Forelimb muscle (tissue), 1 donor: Measurements from ENCODE around the gene LRRC56. TPM values are rescaled to one million over a fixed set of nuclear protein-coding genes. Genes with fewer than 3 reads are reported as not detected.
"Not testable (repeated sequence)": the region's sequence is repeated elsewhere in the genome, so short reads cannot be mapped to it uniquely, and the experiment has no call there.

Experiments used
- DNase-seq: peaks from one replicate; pipeline ENCODE4 v3.0.0-alpha.2; 2013; ENCODE audit warnings: low read depth
- polyA plus RNA-seq: library from polyadenylated mRNA; unstranded; fragments of 120-200 nt; gene quantifications from one replicate; pipeline ENCODE4 v1.2.1, GENCODE V29; 2013; ENCODE audit not compliant: insufficient read length

LRRC56 gene
- polyA plus RNA-seq, 1 donor = 7.3 TPM

GRCh38 chr11:501683-502287, 35.5 kb upstream of the LRRC56 start:
- DNase-seq = no peak

DNA sequence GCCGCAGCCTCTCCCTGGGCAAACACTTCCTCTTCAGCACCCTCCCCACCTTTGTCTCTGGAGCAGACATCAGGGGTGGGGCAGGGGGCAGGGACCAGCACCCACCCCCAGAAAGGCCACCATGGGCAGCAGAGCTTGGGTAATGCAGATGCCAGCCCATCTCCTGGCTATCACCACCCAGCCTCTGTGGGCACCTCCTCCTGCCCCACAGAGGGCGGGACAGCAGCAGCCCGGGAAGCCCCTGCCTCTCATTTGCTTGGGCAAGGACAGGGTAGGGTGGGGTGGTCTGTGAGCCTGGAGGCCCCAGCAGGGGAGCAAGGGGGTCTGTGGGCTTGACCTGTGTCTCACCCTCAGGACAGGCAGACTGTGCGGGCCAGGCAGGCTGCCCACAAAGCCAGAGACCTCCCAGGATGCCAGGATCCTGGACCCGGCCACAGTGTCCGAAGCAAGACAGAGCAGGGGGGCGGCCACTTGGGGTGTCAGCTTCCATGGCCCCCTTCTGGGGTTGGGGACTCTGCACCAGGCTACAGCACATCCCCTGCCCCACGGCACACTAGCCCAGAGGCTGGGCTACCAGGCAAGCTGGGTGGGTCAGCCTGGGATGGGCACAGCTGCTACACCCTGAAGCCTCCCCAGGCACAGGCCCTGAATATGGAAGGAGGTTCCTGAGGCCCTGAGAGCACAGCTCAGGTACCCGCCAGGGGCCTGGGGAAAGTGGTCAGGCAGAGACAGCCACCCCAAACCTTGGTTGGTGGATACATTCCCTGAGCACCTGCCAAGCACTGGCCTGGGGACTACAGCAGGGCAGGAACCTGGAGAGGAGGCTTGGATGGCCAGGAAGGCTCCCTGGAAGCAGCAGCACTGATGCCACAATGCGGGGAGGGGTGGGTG, 34.8 kb upstream of the LRRC56 start:
- no peak for DNase-seq

- DNase-seq = no peak
These were observed 33.9 kb upstream of the LRRC56 start for GRCh38 chr11:503179-503981.

DNA sequence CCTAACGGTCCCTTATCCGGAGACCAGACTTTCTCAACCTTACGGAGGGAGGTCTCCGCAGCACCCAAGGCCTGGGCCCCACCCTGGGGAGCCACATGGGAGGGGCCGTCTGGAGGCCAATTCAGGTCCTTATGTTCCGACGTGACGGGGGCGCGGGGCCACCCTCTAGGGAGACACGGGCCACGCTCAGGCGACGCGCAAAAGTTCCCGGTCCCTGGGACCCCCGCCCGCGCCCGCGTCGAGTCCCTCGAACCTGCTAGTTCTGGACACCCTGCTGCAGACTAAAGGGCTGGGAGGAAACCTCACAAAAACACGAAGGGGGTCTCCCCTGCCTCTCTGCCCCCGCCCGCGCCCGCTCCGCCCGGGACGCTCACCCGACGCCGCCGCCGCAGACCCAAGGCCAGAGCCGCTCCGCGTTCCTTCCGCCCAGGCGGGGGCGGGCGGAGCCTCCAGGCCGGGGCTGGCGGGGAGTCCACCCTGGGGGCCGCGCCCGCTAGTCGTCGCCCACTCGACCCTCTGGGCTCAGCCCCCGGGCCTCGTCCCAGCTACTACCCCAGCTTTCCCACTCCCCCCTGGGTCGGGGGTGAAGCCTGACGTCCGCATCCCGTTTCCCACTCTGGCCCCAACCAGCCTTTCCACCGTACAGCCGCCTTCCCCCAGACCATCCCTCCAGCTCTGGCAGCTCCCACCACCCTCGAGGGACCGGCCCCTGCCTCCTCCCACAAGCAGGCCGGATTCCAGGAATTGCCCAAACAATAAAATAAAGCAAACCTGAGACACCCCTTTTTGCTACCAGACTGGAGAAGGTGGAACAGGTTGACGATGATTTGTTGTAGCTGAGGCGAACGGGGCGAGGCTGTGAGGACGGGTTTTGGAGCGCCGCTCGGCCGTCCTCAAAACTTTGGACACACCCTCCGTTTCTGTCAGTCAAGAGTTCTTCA, 33.0 kb upstream of the LRRC56 start:
- DNase-seq = peak; percentile 54

DNA sequence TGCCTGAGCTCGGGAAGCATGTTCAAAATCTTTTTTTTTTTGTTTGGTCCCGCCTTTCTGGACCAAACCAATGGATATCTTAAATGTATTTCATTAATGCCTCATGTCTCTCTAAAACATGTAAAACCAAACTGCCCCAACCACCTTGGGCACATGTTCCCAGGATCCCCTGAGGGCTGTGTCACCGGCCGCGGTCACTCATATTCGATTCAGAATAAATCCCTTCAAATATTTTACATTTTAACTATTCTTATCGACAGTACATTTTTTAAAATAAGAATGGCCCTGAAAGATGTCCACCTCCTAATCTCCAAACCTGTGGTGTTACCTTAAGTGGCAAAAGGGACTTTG, 32.4 kb upstream of the LRRC56 start:
- no peak for DNase-seq

DNA sequence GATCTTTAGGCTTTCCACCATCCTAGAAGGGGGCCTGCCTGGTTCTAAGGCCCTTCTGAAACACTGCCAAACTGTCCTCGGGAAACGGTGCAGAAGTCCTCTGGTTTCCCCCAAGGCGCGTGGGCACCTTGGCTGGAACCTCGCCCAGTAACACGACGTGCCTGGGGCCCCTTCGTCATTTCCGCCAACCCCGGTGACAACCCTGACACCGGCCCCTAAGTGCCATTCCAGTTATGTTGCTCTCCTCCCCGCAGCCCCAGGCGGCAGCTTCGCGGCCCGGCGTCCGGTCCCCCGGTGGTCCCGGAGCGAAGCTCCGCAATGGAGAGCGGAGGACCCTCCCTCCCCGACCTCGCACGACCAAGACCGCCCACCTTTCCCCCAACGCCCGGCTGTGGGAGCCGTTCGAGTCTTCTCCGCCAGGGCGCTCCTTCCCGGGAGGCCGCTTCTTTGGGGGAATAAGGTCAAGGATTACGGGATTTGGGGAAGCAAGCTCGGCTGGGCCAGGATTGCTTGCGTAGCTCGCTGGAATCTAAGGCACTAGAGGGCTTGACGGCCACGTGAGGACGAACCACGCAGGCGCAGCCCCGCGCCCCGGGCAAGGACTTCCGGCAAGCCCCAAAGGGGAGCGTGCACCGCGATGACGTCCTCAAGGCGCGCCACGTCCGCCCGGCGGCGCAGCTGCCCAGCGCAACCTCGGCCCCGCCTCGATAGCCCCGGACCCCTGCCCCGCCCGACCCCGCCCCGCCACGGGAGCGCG, 30.9 kb upstream of the LRRC56 start:
- peak; percentile 88 for DNase-seq

DNA sequence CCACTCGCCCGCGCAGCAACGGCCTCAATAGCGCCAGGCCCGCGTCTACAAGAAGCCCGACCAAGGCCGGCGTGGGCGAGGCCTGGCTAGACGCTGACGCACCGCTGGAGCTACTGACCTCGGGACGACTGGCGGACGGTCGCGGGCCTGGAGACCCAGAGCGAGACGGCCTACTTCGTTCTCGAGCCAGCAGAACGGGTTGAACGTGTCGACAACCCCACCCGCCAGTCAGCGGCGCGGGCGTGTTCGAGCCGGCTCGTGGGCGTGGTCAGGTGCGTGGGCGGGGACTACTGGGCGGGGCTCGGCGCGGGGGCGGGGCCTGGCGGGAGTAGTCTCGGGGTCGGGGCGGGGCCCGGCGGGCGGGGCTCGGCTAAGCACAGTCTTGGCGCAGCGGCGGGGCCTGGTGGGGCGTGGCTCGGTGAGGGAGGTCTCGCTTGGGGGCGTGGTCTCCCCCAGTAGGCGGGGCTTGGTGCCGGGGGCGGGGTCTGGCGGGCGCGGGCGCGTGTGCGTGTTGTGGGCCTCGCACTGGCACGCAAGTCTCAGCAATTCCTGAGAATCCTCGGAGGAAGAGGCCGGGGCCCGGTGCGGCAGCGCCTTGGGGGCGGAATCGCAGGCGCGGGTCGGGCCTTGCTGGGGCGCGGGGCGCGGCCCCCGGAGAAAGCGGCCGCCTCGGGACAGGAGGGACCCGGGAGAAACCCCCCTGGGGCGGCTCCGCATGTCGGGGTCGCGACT, 30.2 kb upstream of the LRRC56 start, which contains the start of gene RNH1:
RNH1 (minus strand) TSS at position 248 of the 732 bp plus-strand sequence. CDS start 5,080 bp downstream, outside the sequence.
- peak; percentile 36 for DNase-seq

GRCh38 chr11:507727-508515, 29.4 kb upstream of the LRRC56 start:
- DNase-seq = no peak

GRCh38 chr11:508956-509355, 28.4 kb upstream of the LRRC56 start:
- DNase-seq = no peak

DNA sequence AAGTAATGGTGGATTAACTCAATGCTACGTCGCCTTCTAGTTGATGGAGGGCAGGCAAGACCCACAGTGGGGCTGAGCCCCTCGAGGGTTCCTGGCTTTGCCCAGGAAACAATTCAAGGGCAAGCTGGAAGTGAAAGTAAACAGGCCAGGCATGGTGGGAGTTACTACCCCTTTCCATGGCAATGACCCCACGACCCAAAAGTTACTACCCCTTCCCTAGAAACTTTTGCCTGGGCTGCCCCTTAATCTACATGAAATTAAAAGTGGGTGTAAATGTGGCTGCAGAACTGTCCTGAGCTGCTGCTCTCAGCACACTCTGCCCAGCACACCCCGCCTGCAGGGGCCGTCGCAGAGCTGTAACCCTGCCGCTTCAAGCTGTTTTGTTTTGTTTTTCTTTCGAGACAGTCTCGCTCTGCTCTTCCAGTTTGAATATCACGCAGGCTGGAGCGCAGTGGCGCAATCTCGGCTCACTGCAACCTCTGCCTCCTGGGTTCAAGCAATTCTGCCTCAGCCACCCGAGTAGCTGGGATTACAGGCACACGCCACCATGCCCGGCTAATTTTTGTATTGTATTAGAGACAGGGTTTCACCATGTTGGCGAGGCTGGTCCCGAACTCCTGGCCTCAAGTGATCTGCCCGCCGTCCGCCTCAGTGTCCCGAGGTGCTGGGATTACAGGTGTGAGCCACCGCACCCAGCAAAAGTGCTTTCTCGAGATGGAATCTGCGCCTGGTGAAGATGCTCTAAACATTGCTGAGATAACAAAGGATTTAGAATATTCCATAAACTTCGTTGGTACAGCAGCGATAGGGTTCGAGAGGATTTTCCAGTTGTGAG, 24.3 kb upstream of the LRRC56 start:
- DNase-seq = no peak

- DNase-seq = no peak
These were observed 22.7 kb upstream of the LRRC56 start for GRCh38 chr11:514606-515005.

DNA sequence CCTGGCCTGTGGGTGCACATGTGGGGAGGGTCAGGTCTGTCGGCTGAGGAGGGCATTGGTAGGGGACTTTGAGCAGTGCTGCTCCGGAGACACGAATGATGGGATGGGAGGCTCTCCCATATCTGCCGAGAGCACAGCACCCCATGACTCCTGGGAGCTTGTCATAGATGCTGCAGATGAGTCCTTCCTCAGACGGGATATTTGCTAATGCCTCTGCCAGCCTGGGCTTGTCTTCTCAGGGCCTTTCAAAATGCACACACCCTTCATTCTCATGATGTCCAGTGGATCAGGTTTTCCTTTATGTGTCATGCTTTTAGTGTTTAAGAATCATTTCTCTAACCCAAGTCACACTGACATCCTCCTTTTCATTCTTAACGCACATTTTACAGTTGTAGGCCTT, 22.2 kb upstream of the LRRC56 start:
- no peak for DNase-seq

- no peak for DNase-seq
These were observed 20.9 kb upstream of the LRRC56 start for GRCh38 chr11:516400-516799.

GRCh38 chr11:516918-517685, 20.2 kb upstream of the LRRC56 start:
- DNase-seq = not testable (repeated sequence)

DNA sequence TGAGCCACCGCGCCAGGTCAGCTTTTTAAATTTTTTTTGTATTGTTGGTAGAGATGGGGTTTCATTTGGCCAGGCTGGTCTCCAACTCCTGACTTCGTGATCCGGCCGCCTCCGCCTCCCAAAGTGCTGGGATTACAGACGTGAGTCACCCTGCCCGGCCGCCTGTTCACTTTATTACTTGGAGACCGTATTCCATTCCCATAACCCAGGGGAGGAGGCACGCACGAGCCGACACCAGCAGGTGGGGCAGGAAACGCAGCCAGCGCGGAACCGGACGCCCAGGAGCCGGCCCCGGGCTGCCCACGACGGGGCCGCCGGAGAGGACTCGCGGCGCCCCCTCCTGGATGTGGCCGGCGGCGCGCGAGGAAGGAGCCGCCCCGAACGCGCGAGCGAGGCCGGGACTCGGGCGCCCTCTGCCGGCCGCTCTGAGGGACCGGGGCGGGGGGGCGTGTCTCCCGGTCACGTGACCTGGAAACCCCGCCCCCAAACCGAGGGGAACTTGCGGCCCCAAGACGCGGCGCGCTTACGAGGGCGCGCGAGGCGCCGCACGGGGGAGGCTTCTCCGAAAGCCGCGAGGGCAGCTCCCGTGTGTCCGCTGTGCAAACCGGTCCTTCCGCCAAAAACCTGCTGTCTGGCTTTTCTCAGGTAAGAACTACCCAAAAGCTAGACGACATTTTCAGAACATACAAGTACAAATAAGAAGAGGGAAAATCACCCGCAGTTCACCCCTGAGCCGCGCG, 18.7 kb upstream of the LRRC56 start:
- DNase-seq = peak; percentile 46

DNA sequence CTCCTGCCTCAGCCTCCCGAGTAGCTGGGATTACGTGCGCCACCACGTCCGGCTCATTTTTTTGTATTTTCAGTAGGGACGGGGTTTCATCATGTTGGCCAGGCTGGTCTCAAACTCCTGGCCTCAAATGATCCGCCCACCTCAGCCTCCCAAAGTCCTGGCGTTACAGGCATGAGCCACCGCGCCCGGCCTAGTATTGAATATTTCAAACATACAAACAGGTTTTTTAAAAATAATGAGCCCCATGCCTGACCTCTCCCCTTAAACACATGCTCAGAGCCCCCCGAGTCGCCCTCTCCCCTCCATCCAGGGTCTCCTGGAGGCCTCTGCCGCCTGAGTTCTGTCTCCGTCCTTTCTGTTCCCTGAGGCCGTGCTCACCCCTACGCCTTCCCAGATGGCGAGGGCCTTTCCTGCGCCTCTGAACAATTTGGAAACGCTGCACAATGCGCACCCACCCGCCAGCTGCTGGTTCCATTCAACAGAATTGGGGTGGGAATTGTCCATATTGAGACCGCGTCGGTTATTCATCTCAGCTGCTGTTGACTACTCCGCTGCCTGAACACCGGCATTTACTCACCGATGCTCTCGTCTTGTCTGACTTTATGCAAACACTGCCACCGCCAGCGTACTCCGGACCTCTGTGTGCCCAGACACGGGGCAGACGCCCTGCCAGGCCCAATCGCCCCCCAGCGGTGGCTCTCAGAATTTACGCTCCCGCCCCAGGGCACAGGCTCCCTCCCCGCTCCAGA, 16.7 kb upstream of the LRRC56 start:
- no peak for DNase-seq
